ENCODE data around the gene KCNN3. TPM values are rescaled to one million over a fixed set of nuclear protein-coding genes. Genes with fewer than 3 reads are reported as not detected.
A peak's percentile ranks its signal among the peaks of the same experiment; 100 is the strongest.

The KCNN3 gene
- total and polyA plus RNA-seq, 10 donors = 0.13 to 15.1 (median 7.4) TPM

DNA sequence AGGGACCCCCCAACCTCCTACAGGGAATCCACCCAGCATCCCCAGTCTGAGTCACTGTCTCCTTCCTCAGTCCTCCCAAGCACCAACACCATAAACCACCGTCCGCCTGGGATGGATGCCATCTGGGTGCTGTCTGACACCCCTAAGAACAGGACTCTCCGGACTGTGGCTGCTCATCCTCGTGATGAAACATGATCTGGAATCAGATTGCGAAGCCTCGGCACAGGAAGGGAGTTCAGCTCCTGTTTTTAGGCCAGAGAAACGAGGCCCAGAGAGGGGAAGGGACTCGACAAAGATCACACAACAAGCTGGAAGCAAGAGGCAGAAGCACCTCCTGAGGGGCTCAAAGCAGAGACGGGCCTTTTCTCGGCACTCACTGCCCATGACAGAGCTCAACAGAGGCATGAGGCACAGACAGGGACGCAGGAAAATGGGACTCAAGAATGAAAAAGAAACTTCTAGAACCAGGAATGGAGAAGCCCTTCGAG, 8.4 kb downstream of the KCNN3 start:
- intact Hi-C loops (cut with DNase I; ENCODE audit: low total_unique reads) = loop anchor here (10.0 kb wide), 1 partner anchor 107 kb away; no protein-coding TSS in a partner anchor
- Histone ChIP-seq H3K36me3 (no peaks in the 10 kb centered on the region), H3K9me3 (no peaks in the 10 kb centered on the region), H3K4me3 (no peak overlapping the region), H3K27ac (no peak overlapping the region), H3K4me1 (peaks cover 0 to 42% (median 32%) of the 10 kb centered on the region in 6 donors), H3K27me3 (replicated peaks in 1 of 7) (peaks cover 0 to 19% (median 0%) of the 10 kb centered on the region in 7 donors)
- no peak for DNase-seq
- TF ChIP-seq CTCF (IDR thresholded peaks at IDR 0.05 in 8 of 11, conservative IDR thresholded peaks at IDR 0.05 in 3 of 11) (no peak), POLR2AphosphoS5 (IDR thresholded peaks at IDR 0.05) (no peak), POLR2A (IDR thresholded peaks at IDR 0.05) (no peak)
- 82 to 90% (median 88%) methylated on average over 12 of the region's 12 CpGs for WGBS, 5 donors

GRCh38 chr1:154860156-154860870, 9.8 kb downstream of the KCNN3 start:
- Histone ChIP-seq H3K27ac (peak overlapping the region in 5 of 8 donors; percentile 33 to 75 (median 51)), H3K4me1 (peaks cover 0 to 41% (median 31%) of the 10 kb centered on the region in 6 donors), H3K36me3 (no peaks in the 10 kb centered on the region), H3K4me3 (no peak overlapping the region), H3K9me3 (no peaks in the 10 kb centered on the region), H3K27me3 (replicated peaks in 1 of 7) (peaks cover 0 to 18% (median 0%) of the 10 kb centered on the region in 7 donors)
- no peak for DNase-seq
- TF ChIP-seq POLR2AphosphoS5 (IDR thresholded peaks at IDR 0.05) (peak in 2 of 3 donors; percentile 78 to 83), POLR2A (IDR thresholded peaks at IDR 0.05) (no peak), CTCF (IDR thresholded peaks at IDR 0.05 in 8 of 11, conservative IDR thresholded peaks at IDR 0.05 in 3 of 11) (no peak)
- 34 to 53% (median 40%) methylated on average over 12 of the region's 12 CpGs for WGBS, 5 donors
- intact Hi-C loops (cut with DNase I; ENCODE audit: low total_unique reads) = loop anchor here (10.0 kb wide), 1 partner anchor 106 kb away; no protein-coding TSS in a partner anchor

DNA sequence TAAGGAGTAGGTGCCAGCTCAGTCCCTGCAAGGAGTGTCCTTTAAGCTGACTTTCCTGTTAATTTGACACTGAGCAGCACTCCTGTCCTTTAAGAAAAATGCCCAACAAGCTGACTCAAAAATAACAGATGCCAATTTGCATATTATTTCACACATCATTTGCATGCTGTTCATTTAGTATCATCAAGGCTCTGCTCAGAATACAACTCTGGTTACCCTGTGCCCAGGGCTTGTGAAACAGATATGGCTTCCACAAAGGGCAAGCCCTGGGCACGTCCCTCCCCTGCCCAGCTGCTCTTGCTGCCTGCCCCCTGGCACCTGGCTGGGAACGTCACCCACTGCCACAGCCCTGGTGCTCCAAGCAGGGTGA, 10.3 kb downstream of the KCNN3 start:
- Histone ChIP-seq H3K27ac (peak overlapping the region in 5 of 8 donors; percentile 33 to 75 (median 51)), H3K4me3 (peak overlapping the region in 1 of 8 donors; percentile 21)

More for the DNA sequence above, 10.3 kb downstream of the KCNN3 start:
- 47 to 80% (median 51%) methylated on average over 1 to 2 of the region's 2 CpGs for WGBS, 5 donors
- H3K9me3 ChIP-seq = no peaks in the 10 kb centered on the region
- H3K27me3 ChIP-seq (replicated peaks in 1 of 7) = peaks cover 0 to 17% (median 0%) of the 10 kb centered on the region in 7 donors
- no peak for DNase-seq
- intact Hi-C loops (cut with DNase I; ENCODE audit: low total_unique reads) = loop anchor here (10.0 kb wide), 1 partner anchor 105 kb away; no protein-coding TSS in a partner anchor
- TF ChIP-seq POLR2AphosphoS5 (IDR thresholded peaks at IDR 0.05) (peak in 1 of 3 donors; percentile 17), CTCF (IDR thresholded peaks at IDR 0.05 in 8 of 11, conservative IDR thresholded peaks at IDR 0.05 in 3 of 11) (no peak)
- H3K4me1 ChIP-seq = peaks cover 0 to 41% (median 31%) of the 10 kb centered on the region in 6 donors
- H3K36me3 ChIP-seq = no peaks in the 10 kb centered on the region
